HepG2 (cell line): ENCODE data around the gene MAMSTR. TPM values are rescaled to one million over a fixed set of nuclear protein-coding genes. Genes with fewer than 3 reads are reported as not detected.
"Not testable (repeated sequence)": the region's sequence is repeated elsewhere in the genome, so short reads cannot be mapped to it uniquely, and the experiment has no call there.

Experiments used
- ATAC-seq: fragments of 200-7000 bp; cut with Tn5 transposase; 3 replicates; pipeline ENCODE4 v1.9.1; 2020; ENCODE audit warnings: mild to moderate bottlenecking, moderate library complexity
- BruUV-seq: library from RNA; stranded (reverse); fragments of 400-500 nt; replicated peaks from 2 replicates; lab custom pipeline; 2021; lab: Mats Ljungman, UMichigan
- CTCF ChIA-PET: fragments of 300-600 bp; formaldehyde crosslinking; extraction: SDS; loops from one replicate; lab custom pipeline; 2021; ENCODE audit warnings: low total read pairs, inconsistent platforms, low intra/inter-chr PET ratio; lab: Yijun Ruan, JAX
- POLR2A ChIA-PET: fragments of 350-600 bp; sonication (Branson Sonifier 250); formaldehyde crosslinking; loops from one replicate; lab custom pipeline; 2020; ENCODE audit warnings: antibody characterized with exemption, inconsistent platforms; lab: Yijun Ruan, JAX
- DNase-seq: peaks from one replicate; pipeline ENCODE4 v3.0.0-alpha.2; 2015; ENCODE audit warnings: low spot score
- FAIRE-seq: peaks from 3 replicates; lab custom pipeline; 2011; peaks lifted over from hg19 to GRCh38; lab: Jason Lieb, UNC
- H2AFZ ChIP-seq: one replicate; pipeline ENCODE4 v1.6.1; 2011; ENCODE audit warnings: low read length, inconsistent platforms
- H3K27ac ChIP-seq: fragments of 300-600 bp; 3 replicates; pipeline ENCODE4 v1.8.0; 2011; ENCODE audit warnings: mixed run types, mild to moderate bottlenecking, mixed read lengths, low read length, inconsistent platforms; ENCODE audit not compliant: insufficient read depth; ENCODE audit errors: extremely low read length
- H3K27me3 ChIP-seq, 2 experiments: fragments of 200-600 bp in 1 of 2; 2 replicates in 1 of 2; 3 replicates in 1 of 2; pipeline versions ENCODE4 v1.6.0 to v1.8.0; 2011; ENCODE audit warnings: low read length in 2 of 2, mild to moderate bottlenecking in 2 of 2, moderate library complexity in 2 of 2, inconsistent platforms in 1 of 2; ENCODE audit not compliant: insufficient read depth in 2 of 2, control insufficient read depth in 1 of 2
- H3K36me3 ChIP-seq, 2 experiments: fragments of 200-600 bp in 1 of 2; replicated peaks in 1 of 2; 2 replicates in 1 of 2; 3 replicates in 1 of 2; pipeline versions ENCODE4 v1.5.1 to v1.8.0; 2011; ENCODE audit warnings: low read length in 2 of 2, inconsistent platforms in 1 of 2; ENCODE audit not compliant: insufficient read depth in 2 of 2, control insufficient read depth in 1 of 2
- H3K4me1 ChIP-seq: 2 replicates; pipeline ENCODE4 v1.5.1; 2012; ENCODE audit warnings: low read length, inconsistent platforms; ENCODE audit not compliant: insufficient read depth
- H3K4me2 ChIP-seq: 2 replicates; pipeline ENCODE4 v1.6.0; 2011; ENCODE audit warnings: low read depth, low read length, inconsistent platforms
- H3K4me3 ChIP-seq, 3 experiments: fragments of 200-600 bp in 1 of 3; sonication (generic), shearing (Covaris generic) in 1 of 3; replicated peaks in 1 of 3; 2 replicates each; pipeline ENCODE4 v1.5.1; 2011 to 2016; ENCODE audit warnings: low read length in 3 of 3, inconsistent platforms in 2 of 3, low read depth in 2 of 3, mild to moderate bottlenecking in 2 of 3, control low read depth in 1 of 3, mixed read lengths in 1 of 3; ENCODE audit not compliant: insufficient read depth in 1 of 3
- H3K79me2 ChIP-seq: one replicate; pipeline ENCODE4 v1.6.1; 2011; ENCODE audit warnings: low read length, inconsistent platforms; ENCODE audit not compliant: insufficient read depth
- H3K9ac ChIP-seq: 2 replicates; pipeline ENCODE4 v1.6.0; 2011; ENCODE audit warnings: mild to moderate bottlenecking, low read depth, low read length, inconsistent platforms; ENCODE audit not compliant: insufficient read depth
- H3K9me3 ChIP-seq: 2 replicates; pipeline ENCODE4 v1.5.1; 2012; ENCODE audit warnings: mild to moderate bottlenecking, low read length
- H4K20me1 ChIP-seq: 2 replicates; pipeline ENCODE4 v1.6.0; 2011; ENCODE audit warnings: inconsistent platforms, mild to moderate bottlenecking, low read length, moderate library complexity; ENCODE audit not compliant: insufficient read depth
- IRF1 ChIP-seq: sonication (generic); formaldehyde crosslinking; IDR thresholded peaks from 2 replicates; pipeline ENCODE4 v1.4.0; 2020; ENCODE audit warnings: low read depth, mild to moderate bottlenecking, missing genetic modification reagents
- ZNF121 ChIP-seq: sonication (generic); formaldehyde crosslinking; IDR thresholded peaks from 2 replicates; pipeline ENCODE4 v1.5.0; 2020; ENCODE audit warnings: mild to moderate bottlenecking, missing genetic modification reagents
- ZNF687 ChIP-seq: sonication (generic); formaldehyde crosslinking; IDR thresholded peaks from 2 replicates; pipeline ENCODE4 v1.5.1; 2020; ENCODE audit warnings: mild to moderate bottlenecking, missing genetic modification reagents, moderate library complexity
- WGBS: methylation state at CpG from one replicate; pipeline ENCODE4 v1.1.6; 2017; ENCODE audit warnings: low lambda C conversion rate; 5-methylcytosine and 5-hydroxymethylcytosine counted together
- in situ Hi-C: cut with HindIII; loops from 2 replicates; pipeline ENCODE4 v1.10.0; 2017; ENCODE audit warnings: low pct_unique_long_range_greater_than_20kb; ENCODE audit not compliant: extremely low pct_ligation_motif_present
- intact Hi-C: fragments of 100-400 bp; cut with micrococcal nuclease; formaldehyde crosslinking; loops from one replicate; pipeline ENCODE4 v1.10.0; 2022; ENCODE audit not compliant: unreplicated experiment
- polyA plus RNA-seq, 8 experiments: library from polyadenylated mRNA; depleted of rRNA in 3 of 8; stranded (reverse) in 7 of 8; unstranded in 1 of 8; fragments of >200 nt; fragmentation: Illumina TruSeq in 4 of 8; extraction: Trizol in 4 of 8; gene quantifications; 2 replicates each; pipeline versions ENCODE4 v1.2.1 to v1.2.3, GENCODE V29; 2011 to 2016; ENCODE audit warnings: low read depth in 4 of 8, missing spikeins in 1 of 8, mixed read lengths in 1 of 8; ENCODE audit not compliant: insufficient read depth in 1 of 8
- total RNA-seq, 5 experiments: library from RNA; depleted of rRNA; stranded (reverse); fragments of >200 nt; fragmentation: Illumina TruSeq; extraction: Trizol; gene quantifications; 2 replicates each; pipeline ENCODE4 v1.2.3, GENCODE V29; 2016; ENCODE audit warnings: low read depth in 1 of 5

Gene MAMSTR
- total and polyA plus RNA-seq, 2 of the 13 experiments (the other 11 are each of a cell fraction or from before 2014, with no cell fraction given) = 2.2 to 2.4 TPM

- TF ChIP-seq ZNF687 (CRISPR knock-in tag) (no peak), IRF1 (CRISPR knock-in tag) (no peak)
Measured at GRCh38 chr19:48687776-48688175, 31.7 kb downstream of the MAMSTR start (continued).

DNA sequence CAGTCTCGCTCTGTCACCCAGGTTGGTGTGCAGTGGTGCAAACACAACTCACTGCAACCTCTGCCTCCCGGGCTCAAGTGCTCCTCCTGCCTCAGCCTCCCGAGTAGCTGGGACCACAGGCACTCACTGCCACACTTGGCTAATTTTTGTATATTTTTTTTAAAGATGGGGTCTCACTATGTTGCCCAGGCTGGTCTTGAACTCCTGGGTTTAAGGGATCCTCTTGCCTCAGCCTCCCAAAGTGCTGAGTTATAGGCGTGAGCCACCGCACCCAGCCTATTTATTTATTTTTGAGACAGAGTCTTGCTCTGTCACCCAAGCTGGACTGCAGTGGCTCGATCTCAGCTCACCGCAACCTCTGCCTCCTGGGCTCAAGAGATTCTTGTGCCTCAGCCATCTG, 32.9 kb downstream of the MAMSTR start:
- DNase-seq, FAIRE-seq, H3K79me2 ChIP-seq, H2AFZ ChIP-seq, H3K9ac ChIP-seq, H3K36me3 ChIP-seq, H3K4me3 ChIP-seq, H3K27me3 ChIP-seq, H3K4me2 ChIP-seq, H3K27ac ChIP-seq, H4K20me1 ChIP-seq, in situ Hi-C loops, BruUV-seq, CTCF ChIA-PET, intact Hi-C loops, H3K9me3 ChIP-seq, ATAC-seq: not testable (repeated sequence)
- 78% methylated on average over 7 of the region's 7 CpGs for WGBS
- peaks cover 53% of the 10 kb centered on the region for H3K4me1 ChIP-seq
- TF ChIP-seq ZNF121 = peak; percentile 36; the same call in 1 of the 2 replicates
- POLR2A ChIA-PET = interaction anchor here (0.6 kb wide), 1 partner anchor 30 kb away, joined by 4 read pairs; no protein-coding TSS in a partner anchor
